ENCODE data around the gene C9.
A peak's percentile ranks its signal among the peaks of the same experiment; 100 is the strongest.
"Not testable (repeated sequence)": the region's sequence is repeated elsewhere in the genome, so short reads cannot be mapped to it uniquely, and the experiment has no call there.

C9 gene

DNA sequence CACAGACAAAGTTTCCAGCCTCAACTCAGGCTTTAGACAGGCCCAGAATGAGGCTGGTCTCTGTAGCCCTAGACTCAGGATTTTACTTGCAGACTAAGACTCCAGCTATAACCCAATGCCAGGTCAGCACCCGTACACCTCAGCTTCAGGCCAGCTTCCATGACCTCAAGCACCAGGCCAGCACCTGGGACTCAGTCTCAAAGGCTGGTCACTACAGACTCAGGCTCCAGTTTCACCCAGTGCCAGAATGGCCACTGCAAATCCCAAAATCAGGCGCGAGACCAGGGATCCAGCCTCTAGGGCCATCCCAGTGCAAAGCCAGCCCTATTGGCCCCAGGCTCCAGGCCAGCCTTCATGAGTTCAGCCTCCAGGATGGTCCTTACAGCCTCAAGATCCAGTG is 44.9 kb downstream of the C9 start:
- DNase-seq = no peak

DNA sequence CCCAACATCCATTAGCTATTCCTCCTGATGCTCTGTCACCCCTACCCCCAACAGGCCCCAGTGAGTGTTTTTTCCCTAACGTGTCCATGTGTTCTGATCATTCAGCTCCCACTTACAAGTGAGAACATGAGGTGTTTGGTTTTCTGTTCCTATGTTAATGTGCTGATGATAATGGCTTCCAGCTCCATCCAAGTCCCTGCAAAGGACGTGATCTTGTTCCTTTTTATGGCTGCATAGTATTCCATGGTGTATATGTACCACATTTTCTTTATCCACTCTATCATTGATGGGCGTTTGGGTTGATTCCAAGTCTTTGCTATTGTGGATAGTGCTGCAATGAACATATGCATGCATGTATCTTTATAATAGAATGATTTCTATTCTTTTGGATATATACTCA is 47.8 kb downstream of the C9 start:
- DNase-seq = not testable (repeated sequence)

DNA sequence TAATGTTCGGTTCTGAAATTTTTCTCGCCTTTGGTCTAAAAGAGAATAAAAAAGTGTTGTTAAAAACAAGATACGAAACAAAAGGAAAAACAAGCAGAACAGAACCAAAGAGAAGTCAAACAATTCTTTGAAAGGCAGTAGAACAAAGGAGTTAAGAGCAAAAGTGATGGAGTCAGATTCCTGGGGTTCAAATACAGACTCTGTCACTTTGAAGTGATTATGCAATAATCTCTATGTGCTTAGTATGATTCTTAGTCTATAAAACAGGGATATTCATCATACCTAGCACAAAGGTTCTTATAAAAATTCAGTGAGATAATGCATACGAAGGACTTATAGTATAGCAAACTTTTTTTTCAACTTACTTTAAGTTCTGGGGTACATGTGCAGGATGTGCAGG is 48.3 kb downstream of the C9 start:
- no peak for DNase-seq

DNA sequence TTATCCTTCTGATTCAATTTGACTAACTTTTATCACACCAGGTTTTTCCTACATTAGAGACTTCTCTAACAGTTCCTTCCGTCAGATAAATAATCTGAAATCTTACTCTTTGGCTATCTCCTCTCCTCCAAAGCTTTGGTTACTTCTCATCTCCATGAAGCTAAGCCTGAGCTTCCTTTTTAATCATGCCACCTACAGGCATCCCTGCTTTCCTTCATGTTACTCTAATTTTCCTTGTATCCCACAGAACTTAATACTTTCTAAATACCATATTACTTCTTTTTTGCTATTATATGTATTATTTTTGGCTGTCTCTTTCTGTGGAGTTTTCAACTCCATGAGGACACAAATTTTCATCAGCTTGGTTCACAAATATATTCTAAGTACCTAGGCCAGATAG is 49.7 kb downstream of the C9 start:
- no peak for DNase-seq

DNA sequence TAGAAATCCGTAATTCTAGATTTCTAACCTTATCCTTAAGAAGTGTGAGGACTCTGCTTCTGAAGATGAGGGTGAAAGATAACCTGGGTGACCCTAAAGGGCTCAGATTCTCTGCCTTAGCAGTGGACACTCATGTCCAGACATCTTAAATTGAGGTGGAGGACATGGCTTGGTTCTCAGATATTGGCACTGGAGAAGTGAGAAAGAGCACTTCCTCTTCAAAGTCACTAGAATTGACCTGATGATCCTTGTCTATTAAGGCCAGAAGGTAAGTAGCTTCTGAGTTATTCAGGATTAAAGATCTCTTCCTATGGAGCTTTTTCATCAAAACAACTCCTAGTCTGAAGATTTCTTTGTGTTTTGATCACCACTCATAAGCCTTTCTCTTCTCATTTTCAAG is 54.8 kb downstream of the C9 start:
- no peak for DNase-seq

DNA sequence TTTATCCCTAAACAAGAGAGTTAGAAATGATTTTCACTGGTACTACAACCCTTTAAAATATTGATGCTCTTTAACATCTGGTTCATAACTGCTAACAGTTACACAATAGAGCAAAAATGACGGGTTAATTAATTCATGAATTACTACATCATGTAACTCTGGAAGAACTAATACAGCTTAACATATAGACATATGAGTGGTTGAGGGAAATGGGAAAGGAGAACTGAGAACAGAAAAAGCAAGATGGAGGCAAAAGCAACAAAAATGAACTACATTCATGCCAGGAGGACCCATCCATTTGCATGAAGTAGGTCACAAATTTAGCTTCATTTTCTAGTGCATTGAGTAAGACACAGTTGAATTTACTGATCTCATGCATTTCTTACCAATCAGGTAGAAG is 61.8 kb downstream of the C9 start:
- DNase-seq = no peak

DNA sequence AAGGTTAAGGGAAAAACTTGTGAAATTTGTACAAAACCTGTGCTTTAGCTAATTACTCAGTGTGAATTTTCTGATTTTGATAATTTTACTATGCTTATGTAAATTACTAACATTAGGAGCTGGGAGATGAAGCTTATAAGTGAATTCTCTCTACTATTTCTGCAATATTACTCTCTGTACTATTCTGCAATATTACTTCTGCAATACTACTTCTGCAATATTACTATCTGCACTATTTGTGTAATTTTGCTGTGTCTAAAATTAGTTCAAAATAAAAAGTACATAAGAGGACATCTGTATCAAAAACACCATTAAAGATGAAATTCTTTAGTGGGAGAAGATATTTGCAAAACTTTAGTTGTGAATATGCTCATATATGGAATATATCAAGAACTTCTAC is 62.9 kb downstream of the C9 start:
- DNase-seq = no peak

DNA sequence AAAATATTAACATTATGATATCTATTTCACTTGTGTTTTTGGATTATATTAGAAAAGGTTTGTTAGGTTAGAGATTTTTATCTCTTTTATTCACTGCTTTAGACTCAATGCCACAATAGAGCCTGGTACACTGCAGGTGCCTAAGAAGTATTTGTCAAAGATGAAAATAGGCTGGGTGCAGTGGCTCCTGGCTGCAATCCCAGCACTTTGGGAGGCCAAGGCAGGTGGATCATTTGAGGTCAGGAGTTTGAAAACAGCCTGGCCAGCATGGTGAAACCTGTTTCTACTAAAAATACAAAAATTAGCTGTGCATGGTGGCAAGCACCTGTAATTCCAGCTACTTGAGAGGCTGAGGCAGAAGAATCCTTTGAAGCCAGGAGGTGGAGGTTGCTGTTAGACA is 64.3 kb downstream of the C9 start:
- no peak for DNase-seq

DNA sequence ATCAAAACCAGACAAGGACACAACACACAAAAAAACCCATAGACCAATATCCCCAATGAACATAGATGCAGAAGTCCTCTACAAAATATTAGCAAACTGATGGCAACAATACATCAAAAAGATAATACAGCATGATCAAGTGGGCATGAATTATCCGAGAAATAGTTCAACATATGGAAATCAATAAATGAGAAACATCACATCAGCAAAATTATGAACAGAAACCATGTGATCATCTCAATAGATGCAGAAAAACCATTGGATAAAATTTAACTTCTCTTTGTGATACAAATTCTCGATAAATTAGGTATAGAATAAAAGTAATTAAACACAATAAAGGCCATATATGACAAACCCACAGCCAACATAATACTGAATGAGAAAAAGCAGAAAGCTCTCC is 69.6 kb downstream of the C9 start:
- DNase-seq = no peak

DNA sequence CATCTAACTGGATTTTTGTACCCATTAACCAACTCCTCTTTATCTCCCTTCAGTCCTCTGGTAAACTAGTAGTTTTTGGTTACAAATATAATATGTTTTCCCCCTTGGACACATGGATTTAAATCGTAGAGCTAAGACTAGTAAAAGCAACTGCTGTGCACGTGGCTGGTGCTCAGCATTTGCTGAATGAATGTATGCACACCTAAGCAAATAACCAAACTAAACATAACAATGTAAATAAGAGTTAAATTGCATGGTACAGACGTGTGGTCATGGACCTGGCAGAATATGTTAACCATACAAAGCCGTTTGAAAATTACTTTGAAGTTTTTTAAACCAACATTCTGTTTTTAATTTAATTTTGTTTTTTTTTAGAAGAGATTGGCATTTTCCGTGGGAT is 79.7 kb downstream of the C9 start:
- DNase-seq = no peak

DNA sequence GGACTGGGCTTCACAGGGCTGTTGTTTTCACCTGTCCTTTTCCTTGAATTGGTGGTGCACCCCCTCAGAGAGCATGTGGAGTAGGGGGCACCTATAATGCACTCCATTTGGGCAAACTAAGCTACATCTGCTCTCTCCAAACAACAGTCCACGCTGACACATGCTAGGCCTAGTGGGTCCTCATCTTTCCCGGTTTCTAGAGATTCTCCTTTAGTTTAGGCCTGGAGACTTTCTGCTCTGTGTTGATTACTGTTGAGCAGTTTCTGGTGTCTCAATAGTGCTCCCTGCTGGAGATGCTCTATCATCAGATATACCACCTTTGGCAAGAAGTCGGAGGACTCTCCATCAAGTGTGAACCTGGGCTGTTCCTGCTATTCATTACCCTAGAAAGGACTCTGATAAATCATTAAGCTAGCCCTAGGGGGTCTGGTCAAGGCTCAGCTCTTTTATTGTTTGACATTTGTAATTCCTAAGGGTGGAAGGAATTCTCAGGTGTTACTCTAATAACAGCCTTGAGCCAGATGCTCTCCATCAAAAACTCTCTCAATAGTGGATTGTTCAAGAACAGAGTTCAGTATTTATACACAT is 81.0 kb downstream of the C9 start:
- DNase-seq = peak; percentile 73

DNA sequence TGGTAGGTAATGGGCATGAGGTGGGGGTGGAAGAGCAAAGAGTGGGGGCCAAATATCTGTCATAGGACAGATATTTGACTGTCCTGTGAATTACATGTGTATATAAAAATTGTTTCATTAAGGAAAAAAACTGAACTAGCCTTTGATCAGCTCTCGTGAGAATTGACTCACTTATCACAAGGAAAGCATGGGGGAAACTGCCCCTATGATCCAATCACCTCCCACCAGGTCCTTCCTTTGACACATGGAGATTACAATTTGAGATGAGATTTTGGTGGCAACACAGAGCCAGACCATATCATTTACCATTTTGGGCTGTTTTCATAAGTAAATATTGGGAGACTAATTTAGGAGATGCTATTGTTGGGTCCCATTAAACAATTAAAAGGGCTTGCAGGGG is 81.7 kb downstream of the C9 start:
- no peak for DNase-seq

DNA sequence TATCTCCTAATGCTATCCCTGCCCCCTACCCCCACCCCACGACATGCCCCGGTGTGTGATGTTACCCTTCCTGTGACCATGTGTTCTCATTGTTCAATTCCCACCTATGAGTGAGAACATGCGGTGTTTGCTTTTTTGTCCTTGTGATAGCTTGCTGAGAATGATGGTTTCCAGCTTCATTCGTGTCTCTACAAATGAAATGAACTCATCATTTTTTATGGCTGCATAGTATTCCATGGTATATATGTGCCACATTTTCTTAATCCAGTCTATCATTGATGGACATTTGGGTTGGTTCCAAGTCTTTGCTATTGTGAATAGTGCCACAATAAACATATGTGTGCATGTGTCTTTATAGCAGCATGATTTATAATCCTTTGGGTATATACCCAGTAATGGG is 88.4 kb downstream of the C9 start:
- not testable (repeated sequence) for DNase-seq

DNA sequence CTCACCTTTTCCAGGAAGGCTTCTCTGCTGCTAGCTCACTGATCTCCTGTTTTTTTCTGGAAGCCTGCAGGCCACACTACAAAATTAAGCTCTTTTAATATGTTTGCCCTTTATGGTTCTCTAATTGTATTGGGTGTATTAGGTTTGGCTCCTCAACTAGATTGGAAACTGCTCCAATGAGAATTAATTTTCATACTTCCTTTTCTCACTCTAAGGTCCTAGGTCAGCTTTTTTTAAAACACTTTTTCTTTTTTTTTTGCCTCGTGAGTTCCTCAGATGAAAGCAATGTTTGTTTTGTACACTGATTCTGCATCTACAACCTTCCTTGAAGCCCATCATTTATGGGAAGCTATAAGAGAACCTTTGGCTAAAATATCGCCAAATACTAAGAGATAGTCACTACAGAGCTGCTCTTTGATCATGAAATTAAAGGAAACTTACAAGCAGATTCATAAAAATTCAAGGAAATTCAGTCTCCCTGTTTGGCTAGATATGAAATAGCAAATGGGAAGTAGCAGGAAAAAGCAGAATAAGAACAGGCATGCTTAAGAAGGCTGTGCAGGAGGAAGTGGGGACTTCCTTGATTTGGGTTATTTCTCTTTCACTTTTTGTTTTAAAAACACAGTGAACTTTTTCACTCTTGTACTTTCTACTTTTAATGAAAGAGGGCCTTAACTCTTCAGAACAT is 89.8 kb downstream of the C9 start:
- no peak for DNase-seq

DNA sequence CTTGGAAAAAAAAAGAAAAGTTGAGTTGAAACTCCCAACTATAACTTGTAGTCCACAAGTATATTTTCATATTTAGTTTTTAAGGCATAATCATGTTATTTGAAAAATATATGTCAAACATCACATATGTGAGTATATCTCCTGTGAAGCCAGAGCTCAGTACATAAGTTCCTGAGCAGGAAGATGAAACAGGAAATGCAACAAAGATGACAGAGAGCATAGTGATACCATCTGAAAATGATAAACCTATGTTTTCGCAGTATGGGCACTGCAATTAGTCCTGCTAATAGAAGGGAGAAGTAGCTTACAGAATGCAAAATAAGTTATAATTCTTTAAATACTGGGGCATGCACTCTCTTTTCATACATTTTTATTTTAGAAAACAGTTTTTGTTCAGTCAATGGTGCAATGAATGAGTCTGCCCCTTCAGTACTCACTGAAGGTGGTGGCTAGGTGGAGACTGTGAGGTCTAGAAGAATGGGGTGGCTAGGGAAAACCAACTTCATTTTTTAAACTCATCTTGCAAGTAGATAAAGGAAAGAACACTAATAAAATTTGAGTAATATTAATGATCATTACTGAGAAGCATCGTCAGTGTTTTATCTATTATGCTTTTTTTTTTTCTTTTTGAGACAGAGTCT is 90.9 kb downstream of the C9 start:
- no peak for DNase-seq

DNA sequence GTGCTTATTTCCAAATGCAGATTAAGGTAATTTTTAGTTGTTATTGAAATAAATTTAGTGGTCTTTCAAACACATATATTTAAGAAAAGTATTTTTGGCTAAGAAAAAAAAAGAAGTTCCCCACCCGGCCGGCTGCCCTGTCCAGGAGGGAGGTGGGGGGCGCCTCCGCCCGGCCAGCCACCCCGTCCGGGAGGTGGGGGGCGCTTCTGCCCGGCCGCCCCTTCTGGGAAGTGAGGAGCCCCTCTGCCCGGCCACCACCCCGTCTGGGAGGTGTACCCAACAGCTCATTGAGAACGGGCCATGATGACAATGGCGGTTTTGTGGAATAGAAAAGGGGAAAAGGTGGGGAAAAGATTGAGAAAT is 91.4 kb downstream of the C9 start:
- DNase-seq = not testable (repeated sequence)

DNA sequence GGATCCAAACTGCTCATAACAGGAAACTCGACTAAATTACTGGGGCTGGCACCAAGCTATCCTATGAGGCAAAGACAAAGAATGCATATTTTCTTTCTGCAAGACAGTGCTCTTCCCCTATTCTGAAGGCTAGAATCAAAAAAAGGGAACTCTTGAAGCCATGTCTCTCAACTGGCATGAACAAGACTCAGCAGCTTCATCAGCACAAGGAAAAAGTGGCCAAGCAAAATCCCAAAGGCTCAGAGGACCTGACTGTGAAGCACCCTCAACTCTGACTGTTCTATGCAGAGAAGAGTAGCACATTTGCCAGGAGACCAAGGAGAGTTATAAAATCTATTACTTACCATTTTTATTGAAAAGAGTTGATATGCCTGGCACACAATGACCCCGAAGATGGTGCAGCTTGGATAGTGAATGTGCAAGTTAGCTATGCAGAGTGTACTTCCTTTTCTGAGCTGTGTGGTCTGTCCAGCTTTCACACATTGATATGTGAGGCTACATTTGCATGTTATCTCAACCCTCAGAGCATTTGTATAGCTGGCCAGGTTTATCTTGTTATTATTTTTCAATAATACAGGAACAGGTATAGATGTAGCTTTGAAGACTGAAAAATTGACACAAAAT is 94.0 kb downstream of the C9 start:
- no peak for DNase-seq

DNA sequence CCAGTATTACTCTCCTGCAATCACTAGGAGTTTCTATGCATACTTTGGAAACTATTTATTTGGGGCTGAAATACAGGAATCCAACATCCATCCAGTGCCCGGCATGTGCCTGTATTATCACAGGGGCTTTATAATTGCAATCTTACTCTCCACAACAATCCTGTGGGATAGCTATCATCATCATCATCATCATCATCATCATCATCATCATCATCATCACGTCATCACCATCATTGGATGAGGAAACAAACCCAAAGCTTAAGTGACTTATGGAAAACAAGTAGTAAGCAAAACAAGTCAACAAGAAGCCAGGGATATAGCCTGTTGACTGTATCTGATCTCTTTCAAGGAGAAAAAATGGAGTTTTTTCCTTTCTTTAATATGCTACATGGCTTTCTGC is 97.1 kb downstream of the C9 start:
- DNase-seq = no peak

DNA sequence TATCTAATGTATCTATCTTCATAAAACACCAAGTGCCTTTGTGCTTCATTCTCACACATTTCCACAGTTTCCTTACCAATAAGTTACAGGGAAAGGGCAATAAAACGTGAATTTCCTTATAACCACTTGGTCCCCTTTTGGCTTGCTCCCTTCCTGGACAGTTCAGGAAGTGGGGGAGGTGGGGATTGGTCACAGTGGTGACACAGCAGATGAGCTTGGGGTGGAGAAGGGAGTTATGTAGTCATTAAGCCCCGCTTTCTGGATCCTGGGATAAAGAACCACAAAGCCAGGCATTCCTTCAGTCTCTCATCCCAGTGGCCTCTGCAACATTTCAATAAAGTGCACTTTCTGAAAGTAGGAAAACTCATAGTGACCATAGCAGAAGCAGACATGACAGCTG is 97.9 kb downstream of the C9 start:
- DNase-seq = no peak

DNA sequence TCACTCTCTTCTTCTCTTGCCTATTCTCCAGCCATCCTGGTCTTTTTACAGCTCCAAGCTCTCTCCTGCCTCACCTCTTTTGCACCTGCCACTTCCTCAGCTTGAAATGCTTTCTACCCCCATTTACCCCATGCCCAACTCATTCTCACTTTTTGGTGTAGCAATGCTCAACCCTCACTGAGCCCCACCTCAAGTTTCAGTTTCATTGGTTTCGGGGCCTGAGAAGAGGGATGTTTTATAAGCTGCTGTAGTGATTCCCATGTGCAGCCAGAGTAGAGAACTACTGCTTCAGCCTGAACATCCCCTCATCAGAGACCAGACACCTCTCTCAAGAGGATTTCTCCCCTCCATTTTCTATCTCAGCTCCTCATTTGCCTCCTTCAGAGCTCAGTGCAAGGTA is 99.8 kb downstream of the C9 start:
- DNase-seq = no peak

DNA sequence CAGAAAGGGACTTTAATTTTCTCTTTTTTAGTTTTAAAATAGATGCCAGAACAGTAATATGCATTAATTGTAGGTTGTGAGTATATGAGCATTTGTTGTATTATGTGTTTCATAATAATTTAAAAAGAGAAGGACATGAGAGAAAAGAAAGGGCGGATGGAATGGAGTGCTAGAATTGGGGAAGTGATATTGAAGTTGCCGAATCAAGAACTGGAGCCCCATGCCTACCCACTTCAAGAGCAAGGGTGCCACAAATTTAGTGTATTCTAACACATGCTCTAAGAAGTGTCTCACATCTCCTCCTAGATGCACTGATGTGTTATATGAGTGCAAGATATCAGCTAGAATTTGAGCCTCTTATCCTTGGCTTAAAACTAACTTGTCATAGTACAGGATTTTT is 101.3 kb downstream of the C9 start:
- no peak for DNase-seq

DNA sequence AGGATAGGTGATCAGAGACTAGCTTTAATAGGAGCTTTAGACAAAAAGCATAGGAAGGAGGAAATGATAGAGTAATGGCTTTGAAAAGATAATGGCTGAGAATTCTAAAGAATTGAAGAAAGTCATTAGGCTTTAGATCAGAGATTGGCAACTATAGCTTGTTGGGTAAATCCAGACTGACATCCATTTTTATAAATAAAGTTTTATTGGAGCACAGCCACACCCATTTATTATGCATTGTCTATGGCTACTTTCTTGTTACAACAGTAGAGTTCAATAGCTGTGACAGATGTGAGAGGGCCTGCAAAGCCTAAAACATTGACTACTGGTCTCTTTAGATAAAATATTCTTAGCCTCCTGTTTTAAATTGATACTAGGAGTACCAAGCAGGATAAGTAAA is 104.2 kb downstream of the C9 start:
- no peak for DNase-seq

DNA sequence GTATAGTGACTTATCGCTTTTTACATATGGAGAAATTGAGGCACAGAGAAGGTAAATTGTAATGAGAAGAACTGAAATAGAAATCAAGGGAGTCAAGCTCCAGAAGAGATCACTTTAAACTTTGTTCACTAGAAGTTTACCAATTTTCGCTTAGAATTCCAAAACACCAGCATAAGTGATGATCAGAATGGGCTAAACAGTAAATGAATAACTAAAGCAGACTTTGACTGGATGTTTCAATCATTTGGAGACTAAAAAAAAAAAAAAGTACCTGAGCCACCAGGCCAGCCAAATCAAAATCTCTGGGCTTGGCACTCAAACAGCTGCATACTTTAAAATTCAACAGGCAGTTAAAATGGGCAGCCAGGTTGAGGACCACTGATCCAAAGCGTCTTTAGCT is 106.7 kb downstream of the C9 start:
- DNase-seq = no peak

DNA sequence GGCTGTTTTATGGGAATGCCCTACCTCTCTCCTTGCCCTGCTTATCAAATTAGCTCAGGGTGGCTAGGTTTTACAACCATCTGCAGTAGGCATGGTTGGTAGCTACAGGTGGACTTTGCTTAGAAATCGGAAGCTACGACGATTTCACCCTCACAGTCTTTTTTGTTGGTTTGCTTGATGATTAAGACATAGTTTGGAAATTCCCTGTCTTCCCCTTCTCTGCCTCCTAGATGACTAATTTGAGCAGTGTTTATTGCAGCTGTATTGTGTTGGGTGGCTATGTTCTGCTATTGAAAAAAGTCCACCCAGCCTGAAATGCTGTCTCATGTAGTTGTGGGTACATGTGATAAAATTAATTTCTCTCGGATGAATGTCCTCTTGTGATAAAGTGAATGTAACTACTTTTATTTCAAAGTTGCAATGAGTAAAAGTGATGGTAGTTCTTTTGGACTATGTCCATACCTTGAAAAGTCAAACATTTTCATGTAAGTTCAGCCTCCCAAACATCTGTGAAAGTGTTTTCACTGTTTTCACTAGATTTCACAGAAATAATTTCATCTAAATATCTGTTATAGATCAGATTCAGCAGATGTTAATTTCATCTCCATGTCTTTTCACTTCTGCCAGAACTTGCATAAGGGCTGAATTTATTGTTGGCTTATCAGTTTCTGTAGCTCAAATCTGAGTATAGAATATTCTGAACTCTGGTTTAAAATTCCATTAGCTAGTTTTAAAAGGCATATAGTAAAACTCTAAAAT is 107.6 kb downstream of the C9 start:
- no peak for DNase-seq
